Fibroblast of peridontal ligament (primary cell): ENCODE data around the gene MKX.

Experiments used
- DNase-seq: peaks from one replicate; pipeline ENCODE4 v3.0.0-alpha.2; 2010; ENCODE audit errors: extremely low read depth

Gene MKX, protein sequence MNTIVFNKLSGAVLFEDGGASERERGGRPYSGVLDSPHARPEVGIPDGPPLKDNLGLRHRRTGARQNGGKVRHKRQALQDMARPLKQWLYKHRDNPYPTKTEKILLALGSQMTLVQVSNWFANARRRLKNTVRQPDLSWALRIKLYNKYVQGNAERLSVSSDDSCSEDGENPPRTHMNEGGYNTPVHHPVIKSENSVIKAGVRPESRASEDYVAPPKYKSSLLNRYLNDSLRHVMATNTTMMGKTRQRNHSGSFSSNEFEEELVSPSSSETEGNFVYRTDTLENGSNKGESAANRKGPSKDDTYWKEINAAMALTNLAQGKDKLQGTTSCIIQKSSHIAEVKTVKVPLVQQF

DNA sequence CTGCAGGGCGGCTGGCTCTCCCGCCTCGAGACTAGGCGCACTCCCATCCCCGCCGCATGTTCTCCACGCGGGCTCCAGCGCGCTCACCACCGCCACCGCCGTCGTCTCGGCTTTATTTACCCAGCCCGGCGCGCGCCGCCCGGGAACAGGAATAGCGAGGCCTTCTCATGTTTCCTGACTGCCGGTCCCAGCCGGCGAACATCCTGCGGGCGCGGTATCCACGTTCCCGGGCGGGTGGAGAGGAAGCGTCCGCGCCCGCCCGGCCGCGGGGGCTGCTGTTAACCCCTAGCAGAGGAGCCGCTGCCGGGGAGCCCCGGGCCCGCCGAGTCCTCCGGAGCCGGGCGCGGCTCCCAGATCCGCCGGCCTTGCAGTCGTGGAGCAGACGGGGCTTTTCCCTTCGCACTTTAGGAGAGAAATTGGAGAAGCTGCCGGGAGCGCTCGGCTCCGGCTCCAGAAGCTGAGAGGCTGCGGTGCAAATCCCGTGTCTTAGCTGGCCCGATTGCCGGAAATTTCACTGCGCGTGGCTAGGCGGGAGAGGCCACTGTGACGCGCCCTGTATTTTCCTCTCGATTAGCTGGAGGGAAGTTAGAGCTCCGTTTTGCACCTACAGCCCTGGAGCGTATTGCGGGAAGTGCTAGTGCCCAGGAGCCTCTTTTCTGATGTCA is at the start of gene MKX:
Gene MKX (minus strand): TSS at position 88 of the 665 bp plus-strand sequence. CDS start 2,404 bp downstream, outside the sequence.
- DNase-seq, result peak; percentile 87

DNA sequence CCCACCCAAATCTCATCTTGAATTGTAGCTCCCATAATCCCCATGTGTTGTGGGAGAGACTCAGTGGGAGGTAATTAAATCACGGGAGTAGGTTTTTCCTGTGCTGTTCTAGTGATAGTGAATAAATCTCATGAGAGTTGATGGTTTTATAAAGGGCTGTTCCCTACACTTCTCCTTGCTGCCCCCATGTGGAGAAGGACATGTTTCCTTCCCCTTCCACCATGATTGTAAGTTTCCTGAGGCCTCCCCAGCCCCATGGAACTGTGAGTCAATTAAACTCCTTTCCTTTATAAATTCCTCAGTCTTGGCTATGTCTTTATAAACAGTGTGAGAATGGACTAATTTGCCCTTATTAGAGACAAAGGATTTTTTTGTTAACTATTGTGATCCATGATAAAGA is 48.5 kb upstream of the MKX start:
- peak; percentile 25 for DNase-seq

DNA sequence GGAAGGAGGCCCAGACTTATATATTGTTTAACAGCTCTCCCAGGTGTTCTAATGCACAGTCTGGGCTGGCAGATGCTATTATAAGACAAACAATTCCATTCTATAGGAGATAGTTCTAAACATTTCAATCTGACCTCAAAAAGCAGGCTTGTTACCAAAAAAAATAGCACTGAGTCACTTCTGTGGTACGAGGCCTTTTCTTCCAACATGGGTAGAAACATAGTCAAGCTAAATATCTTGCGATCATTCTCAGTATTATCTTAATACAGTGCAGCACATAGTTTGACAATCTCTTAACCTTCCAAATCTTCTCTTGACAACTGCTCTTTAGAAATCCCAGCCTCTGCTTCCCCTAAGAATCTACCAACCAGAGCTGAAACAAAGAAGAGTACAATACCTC is 46.6 kb upstream of the MKX start:
- peak; percentile 30 for DNase-seq

DNA sequence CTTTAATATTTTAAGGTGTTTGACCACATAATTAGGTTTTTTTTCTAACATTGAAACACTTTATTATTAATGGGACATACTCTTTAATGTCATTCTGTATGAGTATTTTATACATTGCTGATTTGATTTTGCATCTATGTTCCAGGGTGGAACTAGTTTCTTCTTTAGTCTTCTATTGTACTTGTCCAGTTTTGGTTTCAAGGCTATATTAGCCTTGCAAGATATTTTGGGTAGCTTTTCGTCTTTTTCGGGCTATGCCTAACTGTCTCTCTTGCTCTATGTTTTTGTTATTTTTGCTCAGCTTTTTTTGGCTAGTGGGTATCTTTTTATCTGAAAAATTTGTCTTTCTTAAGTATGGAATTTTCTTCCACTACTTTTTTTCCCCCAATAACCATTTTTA is 38.7 kb upstream of the MKX start:
- no peak for DNase-seq

DNA sequence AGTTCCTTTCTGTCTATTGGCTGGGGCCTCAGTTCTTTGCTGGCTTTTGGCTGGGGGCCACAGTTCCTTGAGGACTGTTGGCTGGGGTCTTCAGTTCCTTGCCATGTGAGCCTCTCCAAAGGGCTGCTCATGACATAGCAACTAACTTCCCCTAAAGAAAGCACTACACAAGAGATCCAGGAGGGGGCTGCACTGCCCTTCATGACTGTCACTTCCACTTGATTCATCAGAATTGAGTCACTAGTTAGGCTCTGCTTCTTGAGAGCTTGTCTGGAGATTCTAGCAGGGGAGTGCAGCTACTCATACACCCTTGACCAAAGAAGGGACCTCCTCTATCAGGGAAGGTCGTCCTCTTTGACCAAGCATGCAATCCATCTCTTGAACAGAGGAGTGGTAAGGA is 38.0 kb upstream of the MKX start:
- DNase-seq, result peak; percentile 71

DNA sequence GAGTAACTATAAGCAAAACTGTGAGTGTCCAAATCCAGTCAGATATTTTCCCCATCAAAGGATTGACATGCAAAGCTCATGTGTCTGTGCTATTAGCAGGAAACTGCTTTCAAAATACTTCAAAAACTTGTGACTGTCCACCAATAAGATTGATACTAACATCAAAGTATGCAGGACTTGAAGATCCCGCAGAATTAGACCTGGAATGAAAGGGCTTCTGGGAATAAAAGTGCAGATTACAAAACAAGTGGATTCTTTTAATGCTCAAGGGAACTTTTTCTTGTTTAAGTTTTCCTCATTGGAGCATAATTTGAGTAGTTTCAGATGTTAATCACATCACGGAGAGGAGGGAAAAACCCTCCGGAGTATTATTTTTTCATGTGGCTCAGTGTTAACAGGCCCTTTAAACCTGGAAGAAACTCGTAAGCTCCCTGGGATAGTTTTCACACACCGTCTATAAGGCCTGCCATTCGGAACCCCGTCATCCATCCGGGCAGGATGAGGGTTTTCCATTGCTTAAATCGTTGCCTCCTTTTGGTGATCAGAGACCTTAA is 33.9 kb upstream of the MKX start:
- peak; percentile 94 for DNase-seq

DNA sequence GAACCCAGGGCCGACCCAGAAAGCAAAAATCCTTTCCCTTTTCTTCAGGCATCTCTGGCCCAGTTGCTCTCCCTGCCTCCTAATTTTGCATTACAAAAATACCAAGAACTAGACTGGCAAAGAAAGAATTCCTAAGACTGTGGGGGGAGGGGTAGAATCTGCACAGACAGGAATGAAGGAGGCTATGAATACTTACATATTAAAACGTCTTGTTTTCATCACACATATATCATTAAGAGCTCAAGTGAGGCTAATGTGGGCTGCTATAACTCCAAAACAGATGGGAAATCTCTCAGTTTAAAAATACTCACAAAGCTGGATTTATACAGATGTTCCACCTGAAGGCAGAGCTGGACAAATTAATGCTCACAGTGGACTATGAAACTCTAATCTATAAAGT is 29.2 kb upstream of the MKX start:
- no peak for DNase-seq

DNA sequence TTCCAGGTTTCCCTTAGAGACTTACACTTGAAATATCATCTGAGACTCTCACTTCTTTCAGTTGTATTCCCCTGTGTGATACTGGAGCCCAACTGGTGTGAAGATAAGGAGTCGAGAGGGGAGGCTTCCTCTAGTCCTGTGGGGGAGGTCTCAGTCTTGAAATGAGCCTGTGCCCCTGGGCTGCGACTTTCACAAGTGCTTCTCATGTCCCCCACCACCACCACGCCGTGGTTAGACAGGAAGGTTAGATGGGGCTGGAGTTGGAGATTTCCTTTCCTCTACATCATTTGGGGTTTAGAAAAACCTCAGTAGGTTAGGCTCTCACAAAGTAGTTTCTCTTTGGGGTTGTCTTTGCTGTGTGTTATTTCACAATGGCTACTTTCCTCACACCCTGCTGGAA is 25.6 kb upstream of the MKX start:
- DNase-seq, result peak; percentile 13

DNA sequence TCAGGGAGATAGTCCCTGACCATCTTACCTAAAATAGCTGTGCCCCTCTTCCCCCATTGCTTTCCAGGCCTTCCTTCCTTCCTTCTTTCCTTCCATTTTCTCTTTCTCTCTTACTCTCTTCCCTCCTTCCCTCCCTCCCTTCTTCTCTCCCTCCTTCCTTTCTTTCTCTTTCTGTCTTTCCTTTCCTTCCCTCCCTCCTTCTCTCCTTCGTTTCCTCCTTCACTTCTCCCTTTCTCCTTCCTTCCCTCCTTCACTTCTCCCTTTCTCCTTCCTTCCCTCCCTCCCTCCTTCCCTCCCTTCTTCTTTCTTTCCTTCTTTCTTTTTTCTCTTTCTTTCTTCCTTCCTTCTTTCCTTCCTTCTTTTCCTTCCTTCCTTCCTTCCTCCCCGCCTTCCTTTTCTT is 24.6 kb upstream of the MKX start:
- DNase-seq, result no peak

DNA sequence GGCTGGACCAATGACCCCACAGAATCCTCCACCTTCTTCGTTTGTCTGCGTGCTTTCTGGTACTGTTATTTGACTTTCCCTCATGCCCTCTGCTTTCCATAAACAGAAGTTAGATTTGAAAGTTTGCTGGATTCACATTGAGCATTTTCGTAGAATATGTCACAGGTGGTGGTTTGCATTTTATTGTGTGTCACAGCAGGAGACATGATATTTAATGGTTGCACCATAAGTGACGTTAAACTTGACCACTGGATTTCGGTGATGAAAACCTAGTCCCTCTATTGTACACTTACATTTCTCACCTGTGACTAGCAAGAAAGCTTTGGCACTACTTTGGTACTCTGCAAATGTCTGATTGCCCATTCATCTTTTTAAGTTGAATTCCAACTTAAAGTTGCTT is 15.2 kb upstream of the MKX start:
- no peak for DNase-seq

DNA sequence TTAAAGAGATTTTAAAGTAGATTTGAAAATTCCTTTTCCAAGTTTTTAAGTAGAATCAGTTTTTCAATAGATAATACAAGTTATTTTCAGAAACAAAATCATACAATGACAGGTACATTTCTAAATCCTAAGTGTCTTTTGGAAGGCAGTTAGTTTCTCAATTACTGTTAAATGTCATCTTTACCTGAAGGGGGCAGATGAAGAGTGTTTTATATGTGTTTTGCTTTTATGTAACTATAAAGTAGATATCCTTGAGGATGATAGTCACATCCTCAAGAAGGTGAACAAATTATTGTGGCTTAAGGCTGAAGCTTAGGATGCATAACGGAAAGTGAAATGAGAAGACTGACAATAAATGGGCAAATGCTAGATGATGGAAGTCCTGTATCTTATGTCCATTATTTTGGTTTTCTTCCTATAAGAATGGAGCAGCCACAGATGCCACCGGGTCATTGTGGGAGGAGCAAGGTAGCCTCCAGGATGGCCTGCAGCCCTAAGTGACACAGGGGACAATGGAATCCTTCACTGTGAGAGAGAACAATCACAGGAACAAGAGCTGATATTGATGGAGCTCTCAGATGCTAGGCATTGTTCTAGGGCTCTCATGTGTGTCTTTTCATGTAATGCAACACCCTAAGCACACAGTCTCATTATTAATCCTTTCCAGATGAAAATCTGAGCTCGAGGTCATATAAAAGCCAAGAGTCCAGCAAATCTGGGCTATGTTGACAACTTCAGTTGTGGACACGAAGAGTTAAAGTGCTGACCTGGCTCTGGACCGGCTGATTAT is 14.1 kb upstream of the MKX start:
- DNase-seq, result no peak

DNA sequence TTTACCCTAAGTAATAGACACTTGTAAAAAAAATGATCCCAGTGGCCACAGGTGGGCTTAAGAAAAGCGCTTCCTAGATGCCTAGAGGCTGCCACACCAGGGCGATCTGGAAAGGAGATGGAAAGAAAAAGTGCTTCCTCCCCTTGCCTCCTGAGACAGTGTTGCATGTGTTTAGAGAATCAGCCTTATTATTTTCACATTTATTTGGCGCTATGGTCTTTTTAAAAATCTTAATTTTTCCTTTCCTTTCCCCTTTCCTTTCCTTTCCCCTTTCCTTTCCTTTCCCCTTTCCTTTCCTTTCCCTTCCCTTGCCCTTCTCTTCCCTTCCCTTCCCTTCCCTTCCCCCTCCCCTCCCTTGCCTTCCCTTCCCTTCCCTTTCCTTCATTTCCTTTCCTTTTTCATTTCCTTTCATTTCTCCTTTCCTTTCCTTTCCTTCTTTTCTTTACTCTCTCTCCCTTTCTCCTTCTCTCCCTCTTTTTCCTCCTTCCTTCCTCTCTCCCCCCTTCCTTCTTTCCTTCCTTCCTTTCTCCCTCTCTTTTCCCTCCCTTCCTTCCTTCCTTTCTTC is 7.1 kb upstream of the MKX start:
- no peak for DNase-seq

DNA sequence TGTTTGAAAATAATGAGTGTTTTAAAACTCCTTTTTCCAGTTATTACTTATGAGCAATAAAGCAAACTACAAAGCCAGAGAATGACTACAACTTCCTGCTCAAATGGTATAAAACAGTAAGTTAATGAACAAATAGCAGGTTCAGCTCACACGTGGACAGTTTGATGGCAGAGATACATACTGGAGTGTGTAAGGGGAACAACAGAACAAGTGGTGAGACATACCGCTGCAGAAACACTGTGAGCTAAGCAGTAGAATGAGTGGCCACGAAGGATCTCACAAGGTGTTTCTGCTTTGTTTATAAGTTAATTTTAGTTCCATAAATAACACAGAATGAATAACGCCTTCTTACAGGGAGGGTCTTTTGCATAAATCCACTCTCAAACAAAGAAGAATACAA is 3.0 kb upstream of the MKX start:
- no peak for DNase-seq

DNA sequence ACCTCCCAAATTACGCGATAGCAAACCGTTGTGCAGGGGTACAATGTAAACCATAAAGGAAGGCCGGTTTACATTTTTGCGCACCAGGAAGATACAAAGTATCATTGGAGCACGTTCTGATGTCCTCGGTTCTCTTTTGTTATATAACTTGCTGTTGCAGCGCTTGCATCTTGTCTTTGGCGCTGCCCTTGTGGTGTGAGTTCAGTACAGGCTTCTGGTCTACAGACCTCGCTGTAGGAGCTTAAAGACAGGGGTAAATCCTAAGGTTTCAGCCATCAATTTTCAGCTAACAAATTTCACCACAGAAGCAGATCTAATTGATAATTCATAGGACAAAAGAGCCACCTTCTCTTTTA is 1.5 kb upstream of the MKX start:
- no peak for DNase-seq

DNA sequence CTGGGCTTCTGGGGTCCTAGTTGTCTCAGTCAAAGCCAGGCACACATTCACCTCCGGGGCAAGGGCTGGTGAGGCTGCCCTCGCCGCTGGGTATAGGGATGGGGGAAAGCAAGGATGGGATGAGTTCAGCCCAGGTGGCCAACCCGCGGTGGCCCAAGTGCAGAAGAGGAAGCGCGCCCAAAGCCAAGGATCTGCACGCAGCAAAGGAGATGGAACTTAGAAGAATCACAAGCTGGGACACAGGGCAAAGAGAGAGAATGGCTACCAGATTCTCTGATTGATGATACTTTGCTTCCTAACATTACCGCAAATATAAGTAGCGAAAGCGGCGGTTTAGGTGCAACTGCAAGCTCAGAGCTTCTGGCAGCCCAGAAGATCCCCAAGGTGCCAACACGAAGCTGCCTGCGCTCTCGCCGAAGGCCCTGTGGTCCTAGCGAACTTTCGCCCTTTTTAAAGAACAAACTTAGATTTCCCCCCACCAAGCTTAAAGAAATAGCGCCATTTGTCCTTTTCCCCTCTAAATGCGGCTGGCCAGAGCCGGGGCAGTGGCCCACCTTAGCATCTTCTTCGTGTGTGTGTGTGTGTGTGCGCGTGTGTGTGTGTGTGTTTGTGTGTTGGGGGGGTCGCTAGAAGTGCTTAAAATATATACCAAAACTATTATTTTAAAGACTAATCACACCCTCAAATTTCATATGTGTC is 927 bp upstream of the MKX start:
- DNase-seq, result no peak

DNA sequence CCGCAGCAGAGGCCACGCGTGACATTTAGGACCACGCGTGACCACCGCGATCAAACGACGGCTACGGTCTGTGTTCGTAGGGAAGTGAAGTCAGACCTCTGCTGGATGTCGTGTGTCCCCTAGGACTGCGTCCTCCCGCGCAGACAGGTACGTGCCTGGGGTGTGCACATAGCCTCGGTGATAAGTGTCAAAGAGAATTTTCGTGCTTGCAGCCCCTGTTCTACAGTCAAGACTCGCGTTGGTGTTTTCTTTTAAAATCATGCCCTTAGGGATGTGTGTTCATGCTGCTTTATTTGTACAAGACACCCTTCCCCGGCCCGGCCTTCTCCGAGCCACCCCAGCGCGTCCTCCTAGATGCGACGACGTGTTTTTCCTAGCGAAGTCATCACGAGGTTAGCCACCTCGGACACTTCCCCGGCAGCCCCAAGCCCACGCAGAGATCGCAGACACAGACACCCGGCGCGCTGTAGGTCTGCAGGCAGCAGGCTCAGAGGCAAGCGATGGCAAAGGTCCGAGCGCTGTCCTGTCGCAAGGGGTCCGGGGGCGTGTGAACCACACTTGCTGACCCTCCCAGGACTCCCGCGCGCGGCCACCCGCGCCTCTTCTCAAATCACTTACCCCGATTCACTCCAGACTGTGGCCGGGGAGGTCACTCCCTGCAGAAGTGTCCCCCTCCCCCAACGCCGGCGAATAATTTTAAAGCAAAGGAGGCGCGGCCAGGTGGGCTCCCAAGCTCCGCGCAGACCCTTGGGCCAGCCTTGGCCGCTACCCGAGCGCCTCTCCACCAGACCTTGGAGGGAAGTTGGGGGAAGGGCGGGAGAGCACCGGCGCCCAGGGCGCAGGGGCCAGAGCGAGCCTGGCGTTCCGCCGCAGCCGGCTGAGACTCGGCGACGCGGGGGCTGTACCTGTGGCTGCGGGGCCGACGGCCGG is 552 bp downstream of the MKX start:
- DNase-seq, result peak; percentile 56

DNA sequence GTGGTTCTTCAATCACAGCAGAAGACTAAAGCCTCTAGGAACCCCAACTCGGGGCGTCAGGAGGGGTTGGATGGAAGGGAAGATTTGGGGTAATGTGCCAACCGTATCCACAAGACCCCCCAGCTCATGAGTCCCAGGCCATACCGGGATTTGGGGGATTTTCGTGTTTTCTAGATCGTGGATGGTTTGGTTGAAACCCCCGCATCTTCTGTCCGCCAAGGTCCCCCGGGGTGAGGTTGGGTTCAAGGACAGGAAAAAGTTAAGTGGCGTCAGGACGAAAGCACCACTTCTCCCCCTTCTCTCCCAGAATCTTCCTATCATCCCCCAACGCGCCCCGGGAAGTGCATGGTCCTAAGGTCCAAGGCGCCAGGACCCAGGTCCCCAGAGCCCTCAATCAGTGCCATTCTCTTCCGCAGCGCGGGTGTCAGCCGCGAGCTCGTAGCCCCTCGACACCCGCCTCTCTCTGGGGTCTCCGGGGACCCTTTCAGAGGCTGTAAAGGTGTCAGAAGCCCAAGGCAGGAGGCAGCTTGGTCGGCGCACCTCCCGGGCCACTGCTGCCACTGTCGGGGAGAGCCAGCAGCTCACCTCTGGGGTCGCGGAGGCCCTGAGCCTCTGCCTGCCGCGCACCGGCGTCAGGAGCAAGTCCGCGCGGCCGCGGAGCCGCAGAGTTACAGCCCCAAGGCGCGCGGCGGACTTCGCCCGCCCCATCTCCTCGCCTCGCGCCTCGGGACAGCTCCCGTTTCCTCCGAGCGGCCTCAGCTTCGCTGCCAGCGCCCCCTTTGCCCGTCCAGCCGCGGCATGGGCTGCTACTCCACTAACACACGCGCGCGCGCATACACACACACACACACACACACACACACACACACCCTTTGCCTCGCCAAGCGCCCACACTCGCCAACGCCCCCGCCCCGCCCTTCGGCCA is 1.5 kb downstream of the MKX start:
- DNase-seq, result peak; percentile 71

DNA sequence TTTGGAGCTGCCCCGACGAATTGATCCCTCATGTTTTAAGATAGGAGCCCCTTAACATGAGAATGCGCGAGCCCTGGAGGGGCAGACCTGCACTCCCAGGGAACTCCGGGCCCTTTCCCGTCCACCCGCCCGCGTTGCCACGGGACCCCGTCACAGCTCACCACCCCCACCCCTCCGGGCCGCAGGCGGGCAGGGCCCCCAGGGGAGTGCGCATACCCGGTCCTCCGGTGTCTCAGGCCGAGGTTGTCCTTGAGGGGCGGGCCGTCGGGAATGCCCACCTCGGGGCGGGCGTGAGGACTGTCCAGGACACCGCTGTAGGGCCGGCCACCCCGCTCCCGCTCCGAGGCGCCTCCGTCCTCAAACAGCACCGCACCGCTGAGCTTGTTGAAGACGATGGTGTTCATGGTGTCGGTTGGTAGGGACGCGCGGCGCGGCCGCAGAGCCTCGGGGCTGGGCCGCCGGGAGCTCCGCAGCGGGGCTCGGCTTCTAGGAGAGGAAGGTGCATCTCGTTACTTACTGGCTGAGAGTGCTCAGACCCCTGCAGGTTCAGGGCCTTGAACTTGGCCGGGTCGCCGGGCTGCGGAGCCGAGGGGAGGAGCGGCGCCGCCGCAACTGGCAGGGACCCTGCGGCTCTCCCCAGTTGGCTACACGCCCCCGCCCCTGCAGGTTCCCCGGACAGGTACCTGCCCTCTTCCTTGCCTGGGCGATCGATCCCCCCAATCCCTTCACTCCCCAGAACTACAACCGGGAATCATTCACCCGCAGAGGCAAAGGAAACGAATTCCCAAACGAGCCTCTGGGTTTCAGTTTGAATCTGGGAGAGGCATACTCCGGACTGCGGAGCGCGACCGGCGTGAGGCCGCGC is 2.4 kb downstream of the MKX start:
- peak; percentile 49 for DNase-seq
